Measurements from ENCODE around the gene FARP1.
"Not testable (repeated sequence)": the region's sequence is repeated elsewhere in the genome, so short reads cannot be mapped to it uniquely, and the experiment has no call there.

FARP1 gene

DNA sequence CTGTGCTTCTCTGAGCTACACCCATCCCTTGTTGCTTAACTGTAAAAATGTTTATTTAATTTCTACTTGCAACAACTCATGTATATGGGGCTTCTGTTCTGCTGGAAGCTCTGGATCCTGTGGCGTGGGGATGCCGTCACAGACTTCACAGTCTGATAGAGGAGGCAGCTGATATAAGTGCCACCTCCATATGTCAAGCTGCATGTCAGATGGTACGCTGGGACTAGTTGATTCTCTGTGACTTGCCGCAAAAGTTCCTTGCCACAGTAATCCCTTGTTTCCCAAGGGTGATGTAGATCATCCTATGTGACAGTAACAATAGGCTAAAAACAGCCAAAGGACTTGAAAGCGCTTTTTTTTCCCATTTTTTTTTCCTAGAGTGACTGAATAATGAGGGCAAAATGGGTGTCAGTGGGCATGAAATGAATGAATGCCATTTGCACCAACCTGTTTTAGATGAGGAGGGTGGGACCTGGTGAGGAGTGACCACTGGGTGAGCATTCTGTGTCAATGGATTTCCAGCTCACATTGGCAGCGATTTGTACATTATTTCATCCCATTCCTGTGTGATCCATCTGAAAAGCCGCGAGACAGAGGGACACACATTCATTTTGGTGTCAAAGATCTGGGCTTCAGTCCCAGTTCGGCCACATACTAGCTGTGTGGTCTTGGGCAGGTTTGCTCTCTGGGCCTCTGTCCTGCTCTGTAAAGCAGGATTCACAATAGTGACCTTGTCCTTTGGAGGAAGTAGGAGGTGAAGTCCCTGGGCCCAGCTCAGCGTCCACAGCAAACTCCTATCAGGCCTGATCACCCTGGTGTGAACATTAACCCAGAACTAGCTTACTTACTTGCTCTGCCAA, 123.0 kb downstream of the FARP1 start:
- DNase-seq: no peak

DNA sequence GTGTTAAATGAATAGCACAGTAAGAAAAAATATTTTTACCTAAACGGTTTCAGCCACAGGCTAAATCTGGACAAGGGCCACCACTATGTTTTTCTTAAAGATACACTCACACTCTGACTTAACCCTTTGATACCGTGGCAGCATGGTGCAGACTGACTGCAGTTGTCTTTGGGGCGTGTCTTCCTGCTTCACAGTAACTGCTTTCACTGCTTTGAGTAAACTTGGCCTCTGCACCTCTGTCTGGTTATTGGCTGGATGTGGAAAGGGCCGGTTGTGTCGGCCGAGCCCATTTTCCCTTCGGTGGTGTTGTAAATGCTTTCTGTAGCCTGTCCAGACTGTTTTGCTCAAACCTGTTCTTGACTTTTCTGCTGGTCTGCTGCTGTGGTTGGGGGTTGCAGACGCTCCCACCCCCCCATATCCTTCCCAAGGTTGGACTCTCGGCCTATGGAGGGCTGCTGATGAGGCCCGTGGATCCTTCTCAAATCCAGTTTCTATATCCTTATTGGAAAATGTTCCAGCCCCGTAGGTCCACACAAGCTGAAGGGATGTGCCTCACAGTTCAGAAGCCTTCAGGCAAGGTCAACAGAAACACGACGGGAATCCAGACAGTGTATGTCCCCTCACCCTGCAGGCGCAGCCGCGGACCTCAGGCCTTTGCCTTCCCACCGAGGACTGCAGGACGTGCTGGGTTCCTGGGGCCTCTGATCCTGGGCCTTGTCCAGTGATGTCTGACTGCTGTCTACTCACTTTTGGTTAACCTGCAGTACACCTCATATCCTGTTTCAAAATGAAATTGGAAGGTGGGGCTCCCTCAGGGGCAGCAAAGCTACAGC, 124.4 kb downstream of the FARP1 start:
- no peak for DNase-seq

DNA sequence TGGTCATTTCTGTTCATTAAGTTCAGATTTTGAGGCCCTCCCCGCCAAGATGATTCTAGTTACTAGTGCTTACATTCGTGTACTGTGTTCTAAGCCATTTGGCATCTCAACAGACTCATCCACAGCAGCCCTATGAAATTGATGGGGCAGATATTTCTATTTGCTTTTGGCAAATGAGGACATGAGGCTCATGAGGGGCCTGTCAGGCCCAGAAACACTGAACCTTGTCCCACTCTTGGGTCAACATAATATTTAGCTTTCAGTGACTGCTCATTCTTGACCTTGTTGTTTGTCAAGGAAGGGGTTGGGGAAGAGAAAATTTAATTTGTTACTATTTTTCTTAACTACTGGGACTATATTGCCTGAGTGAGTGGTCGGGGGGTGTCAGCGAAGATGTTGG, 126.5 kb downstream of the FARP1 start:
- no peak for DNase-seq

DNA sequence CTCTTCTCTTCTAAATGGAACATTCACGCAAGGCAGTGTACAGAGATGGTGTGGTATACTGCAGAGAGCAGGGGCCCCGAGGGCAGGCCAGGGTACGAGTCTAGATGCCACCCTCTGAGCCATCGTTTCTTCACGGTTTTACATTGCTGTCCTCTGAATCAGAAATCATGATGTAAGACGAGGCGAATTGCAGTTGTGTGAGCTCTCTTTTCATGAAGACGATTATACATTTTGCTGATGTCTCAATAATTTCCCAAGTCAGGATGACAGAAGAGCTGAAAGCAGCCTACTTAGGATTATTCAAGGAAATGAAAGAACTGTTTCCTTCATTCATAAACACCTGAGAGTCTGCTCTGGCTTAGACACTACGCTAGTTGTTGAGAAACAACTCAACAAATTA, 127.9 kb downstream of the FARP1 start:
- DNase-seq: no peak

DNA sequence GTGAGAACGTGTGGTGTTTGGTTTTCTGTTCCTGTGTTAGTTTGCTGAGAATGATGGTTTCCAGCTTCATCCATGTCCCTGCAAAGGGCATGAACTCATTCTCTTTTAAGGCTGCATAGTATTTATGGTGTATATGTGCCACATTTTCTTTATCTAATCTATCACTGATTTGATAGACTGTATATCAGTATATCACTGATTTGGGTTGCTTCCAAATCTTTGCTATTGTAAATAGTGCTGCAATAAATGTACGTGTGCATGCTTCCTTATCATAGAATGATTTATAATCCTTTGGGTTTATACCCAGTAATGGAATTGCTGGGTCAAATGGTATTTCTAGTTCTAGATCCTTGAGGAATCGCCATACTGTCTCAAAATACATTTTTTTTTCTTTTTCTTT, 128.8 kb downstream of the FARP1 start:
- not testable (repeated sequence) for DNase-seq

DNA sequence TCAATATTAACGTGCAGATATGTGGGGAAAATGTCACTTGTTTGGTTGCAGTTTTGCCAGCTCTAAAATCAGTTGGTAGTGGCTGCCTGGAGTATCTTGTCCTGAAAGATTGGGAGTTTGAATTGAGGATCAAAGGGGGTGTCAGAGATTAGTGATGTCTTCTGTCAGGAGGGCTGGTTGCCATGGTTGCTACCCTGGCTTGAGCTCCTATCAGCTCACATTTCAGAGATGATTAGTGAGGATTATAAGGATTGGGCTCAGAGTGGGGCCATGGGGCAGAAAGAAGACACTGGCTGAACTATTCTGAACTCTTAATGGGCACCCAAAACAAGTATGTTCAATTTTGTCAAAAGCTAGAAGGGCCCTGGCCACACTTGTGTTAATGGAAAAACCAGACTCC, 129.7 kb downstream of the FARP1 start:
- no peak for DNase-seq

DNA sequence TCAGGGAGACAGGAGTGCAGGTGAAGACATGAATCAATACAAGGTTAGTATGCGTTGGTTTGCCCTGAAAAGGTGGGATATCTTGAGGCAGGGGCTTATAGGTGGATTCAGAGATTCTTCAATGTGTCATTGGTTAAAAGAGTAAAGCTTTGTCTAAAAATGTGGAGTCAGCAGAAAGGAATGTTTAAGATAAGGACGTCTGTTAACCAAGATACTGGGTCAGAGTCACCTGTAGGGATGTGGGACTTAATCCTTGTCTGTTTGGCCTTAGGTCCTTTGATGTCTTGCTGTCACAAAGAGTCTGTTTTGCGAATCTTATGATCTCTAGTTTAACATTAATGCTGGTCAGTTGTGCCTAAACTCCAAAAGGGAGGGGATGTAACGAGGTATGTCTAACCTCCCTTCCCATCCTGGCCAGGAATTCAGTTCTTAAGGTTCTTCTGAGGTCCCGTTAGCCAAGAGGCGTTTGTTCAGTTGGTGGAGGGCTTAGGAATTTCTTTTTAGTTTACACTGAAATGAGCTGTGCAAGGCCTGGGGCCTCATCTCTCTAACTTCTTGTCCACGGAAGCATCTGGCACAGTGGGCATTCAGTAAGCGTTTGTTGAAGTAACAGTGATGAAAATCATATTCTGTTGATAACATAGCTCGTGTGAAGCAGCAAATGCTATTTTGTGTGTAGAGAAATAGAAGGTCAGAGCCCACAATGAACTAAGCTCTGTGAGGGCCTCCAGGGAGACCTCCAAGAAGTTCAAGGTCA, 130.4 kb downstream of the FARP1 start:
- no peak for DNase-seq

DNA sequence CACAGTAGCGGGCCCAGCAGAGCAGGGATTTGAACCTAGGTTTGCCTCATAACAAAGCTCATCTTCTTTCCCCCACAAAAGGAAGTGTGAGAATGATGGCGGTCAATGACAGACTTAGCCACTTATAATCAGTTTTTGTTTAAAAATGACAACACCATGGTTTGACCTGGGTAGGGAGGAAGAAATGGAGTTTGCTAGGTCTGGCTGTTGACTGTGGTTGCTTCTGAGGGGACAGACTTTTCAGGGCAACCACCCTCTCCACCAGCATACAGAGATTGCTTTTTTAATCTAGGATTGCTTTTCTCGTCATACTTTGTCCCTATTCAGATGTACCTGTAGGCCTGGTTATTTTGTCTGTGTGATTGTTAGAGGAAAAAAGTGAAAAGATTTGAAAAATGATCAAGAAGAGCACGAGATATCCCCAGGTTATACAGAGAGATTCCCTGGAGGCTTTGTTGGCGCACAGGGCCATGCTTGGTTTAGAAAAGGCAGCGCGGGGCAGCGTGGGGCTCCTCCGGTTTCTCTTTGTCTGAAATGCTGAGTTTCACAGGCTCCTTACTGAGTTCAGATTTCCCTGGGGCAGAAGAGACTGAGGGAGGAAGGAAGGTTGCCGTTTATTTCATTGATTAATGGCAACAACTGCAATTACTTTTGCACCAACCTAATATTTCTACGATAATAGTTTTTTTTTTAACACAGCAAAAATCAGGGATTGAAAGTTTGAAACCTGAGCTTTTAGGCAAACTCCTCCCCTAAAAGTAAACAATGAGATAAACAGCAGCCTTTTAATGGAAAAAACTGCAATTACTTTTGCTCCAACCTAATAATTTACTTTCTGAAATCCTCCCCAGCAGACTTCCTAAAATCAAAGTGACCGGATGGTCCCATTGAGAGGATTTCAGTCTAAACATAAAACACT, 131.2 kb downstream of the FARP1 start:
- DNase-seq: no peak

DNA sequence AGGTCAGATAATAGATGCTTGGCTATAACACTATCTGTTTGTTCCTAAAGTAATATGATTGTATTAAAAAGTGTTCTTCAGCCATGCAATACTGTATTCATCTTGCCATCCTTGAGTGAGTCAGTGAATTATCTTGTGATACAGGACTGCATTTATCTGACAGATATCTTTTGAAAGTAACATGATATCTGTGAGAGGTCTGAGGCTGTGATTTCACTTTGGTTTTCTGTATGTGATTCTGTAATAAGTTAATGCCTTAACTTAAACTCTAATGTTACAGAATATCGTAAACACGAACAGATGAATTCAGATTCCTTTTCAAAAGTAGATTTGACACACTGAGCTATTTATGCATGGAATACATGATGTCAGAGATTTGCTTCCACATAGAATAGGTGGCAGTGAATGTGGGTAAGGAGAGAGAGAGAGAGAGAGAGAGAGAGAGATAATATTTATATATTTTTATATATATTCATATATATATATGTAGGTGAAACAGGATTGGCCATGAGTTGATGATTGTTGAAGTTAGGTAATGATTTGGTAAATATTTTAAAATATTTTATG, 132.1 kb downstream of the FARP1 start:
- DNase-seq: no peak

DNA sequence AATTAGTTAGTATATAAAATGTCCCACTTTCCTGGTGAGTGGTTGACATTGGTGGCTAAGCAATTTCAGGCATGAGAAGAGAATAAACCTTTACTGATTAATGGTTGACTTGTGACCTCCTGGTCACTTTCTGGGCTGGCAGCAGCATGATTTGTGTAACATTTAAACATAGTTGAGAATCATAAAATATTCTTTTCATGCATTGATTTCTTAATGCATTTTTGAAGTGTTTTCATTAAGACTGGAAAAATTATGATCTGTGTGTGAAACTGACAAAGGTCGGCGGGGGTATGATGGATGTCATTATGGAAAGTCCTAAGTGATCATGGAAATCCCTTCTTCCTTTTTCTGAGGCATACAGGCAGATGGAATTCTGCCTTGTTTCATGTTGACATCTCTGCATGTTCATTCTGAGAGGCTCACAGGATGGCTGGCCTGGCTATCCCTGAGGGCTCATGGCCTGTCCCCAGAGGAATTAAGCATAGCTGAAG, 132.8 kb downstream of the FARP1 start:
- no peak for DNase-seq

DNA sequence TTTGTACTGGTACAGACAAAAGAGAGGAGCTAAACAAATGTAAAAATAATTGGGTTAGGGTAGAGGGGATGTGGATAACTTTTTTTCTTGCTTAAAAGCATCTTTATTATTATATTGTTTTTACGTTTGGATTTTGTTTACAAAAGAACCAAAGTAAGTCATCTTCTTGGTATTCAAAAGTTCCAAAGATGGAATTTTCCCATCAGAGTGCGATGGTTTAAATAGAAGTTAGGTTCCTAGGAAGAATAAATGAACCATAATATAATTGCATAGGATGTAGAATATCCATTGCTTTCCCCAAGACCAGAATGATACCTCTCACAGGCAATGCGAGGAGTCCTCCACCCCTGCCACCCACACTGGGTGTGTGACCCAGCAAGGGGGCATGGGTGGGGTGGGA, 133.6 kb downstream of the FARP1 start:
- no peak for DNase-seq

DNA sequence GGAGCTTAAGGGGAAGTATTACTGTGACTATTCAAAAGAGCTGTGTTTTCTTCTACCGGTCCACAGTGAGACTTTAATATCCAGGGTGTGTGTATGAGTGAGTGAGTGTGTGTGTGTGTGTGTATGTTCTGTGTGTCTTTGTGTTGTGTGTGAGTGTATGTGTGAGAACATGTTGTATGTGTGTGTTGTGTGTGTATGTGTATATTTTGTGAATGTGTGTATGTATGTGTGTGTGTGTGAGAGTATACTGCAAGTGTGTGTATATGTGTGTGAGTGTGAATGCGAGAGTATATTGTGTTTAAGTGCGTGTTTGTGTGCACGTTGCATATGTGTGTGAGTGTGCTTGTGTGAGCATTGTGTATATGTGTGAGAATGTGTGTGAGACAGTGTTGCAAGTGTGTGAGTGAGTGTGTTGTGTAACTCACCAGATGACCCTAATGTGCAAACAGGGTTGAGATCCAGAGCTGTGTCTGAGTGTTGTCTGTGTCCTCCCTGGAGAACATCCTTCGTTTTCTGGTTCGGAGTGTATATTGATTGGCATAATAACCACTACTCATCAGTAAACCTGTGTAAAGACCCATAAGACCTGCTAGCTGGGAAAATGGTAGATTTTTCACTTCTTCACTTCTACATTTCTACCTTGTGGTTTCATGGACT, 135.3 kb downstream of the FARP1 start:
- DNase-seq: peak in 1 of 2 experiments; percentile 6

DNA sequence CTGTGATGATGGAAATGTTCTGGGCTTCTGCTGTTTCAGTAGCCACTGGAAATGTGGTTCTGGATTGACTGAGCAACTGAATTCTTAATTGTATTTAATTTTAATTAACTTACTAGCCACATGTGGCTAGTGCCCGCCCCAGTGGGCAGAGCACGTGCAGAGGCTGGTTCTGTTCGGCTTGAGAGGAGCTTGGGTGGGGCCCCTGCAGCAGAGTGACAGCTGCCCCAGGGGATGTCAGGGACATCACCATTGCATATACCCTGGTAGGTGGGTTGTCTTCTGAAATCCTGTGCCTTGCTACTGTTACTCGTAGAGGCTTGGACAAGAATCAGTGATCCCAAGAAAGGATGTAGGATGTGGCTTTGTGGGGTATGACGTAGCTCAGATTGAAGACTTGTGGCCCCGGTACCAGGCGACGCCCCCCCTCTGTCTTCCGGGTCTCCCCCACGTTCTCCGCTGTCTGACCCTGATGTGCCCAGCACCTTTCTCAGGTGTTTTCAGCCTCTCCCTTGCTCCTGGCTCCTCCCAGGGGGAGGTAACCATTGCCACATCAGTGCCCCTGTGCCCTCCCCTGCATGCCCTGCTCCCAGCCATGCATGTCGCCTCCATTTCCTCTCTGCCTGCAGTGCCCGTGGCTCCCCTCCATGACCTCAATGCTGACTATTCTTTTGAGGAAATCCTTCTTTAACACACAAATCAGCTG, 136.7 kb downstream of the FARP1 start:
- DNase-seq: no peak

DNA sequence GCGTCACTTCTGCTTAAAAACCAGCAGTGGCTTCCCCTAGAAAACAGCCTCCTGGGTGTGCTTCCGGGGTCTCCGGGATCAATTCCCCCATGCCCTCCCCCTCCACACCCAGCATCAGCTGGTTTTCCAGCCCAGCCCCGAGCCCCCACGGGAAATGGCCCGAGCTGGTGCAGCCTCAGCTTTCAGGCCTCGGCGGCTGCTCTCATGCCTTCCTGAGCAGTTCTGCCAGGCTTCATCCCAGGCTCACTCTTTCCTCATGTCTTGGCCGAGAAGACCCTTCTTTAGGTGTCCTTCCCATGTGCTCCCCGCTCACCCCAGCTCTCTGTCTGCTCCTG, 137.2 kb downstream of the FARP1 start:
- DNase-seq: no peak

DNA sequence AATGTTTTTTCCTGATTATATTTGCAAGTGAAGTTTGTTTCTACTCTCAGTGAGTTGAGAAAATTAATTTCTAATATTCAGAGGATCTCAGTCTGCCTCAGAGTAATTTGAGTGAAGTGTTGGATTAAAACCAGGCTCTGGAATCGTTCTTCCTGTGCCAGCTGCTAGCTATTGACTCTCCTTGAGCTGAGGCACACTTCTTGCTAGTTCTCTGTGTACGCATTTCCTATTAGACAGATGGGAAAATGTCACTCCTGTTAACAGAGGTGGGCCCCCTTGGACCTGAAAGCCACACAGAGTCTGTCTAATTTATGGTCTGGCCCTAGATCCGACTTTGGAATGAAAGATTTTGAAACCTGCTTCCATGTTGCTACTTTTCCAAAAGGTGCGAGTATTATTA, 141.8 kb downstream of the FARP1 start:
- DNase-seq: no peak

DNA sequence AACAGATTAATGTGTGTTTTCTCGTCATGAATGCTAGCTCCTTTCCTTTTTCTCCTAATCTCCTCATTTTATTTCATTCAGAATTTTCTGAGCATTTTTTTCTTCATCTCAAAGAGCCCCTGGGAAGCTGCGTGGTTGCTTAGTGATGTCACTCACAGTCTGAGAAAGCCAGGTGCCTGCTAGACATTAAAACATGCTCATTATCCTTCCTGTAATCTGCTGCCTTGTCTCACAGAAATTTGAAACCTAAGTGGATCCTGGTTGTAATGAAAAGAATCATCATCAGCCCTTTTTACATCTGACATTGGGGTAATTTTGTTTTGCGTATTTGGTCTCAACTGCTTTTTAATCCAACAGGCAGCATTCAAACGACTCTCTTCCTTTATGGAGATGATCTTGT, 142.4 kb downstream of the FARP1 start:
- no peak for DNase-seq

DNA sequence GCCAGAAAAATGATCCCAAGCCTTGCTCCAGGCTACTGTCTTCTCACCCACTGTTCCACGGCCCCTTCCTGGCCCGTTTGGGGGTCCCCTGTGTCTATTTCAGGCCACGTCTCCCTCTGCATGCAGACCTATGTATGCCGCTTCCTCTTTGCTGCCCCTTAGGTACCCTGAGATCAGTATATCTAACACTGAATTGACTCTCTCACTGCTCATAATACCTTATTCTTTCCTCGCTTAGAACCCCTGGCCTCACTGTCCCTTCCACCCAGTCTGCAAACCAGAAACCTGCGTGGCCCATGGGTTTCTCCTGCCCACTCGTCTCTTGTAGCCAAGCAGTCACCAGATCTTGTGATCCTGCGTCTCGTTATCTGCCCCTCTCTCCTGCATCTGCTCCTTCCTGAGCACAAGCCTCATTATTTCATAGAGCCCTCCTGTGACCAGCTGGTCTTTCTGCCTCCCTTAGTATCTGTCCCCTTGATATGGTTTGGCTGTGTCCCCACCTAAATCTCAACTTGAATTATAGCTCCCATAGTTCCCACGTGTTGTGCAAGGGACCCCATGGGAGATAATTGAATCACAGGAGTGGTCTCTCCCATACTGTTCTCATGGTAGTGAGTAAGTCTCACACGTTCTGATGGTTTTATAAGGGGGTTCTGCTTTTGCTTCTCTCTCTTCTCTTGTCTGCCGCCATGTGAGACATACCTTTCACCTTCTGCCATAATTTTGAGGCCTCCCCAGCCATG, 143.1 kb downstream of the FARP1 start:
- no peak for DNase-seq

DNA sequence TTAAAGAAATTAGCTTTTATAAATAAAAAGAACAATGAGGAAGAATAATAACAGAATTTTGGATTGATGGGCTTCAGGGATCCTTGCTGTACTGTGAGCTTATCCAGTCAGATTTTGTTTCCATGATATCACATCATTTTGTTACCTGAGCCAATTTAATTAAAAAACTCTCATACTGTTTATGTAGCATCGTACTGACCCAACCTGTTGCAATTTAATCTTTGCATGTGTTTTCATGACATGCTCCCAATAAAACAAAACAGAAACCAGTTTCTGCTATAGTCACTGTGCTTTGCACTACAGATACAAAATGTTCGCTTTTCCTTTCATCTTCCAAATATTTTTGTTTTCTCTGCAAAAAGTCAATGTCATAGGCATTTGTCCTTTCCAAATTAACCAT, 143.9 kb downstream of the FARP1 start:
- DNase-seq: no peak

DNA sequence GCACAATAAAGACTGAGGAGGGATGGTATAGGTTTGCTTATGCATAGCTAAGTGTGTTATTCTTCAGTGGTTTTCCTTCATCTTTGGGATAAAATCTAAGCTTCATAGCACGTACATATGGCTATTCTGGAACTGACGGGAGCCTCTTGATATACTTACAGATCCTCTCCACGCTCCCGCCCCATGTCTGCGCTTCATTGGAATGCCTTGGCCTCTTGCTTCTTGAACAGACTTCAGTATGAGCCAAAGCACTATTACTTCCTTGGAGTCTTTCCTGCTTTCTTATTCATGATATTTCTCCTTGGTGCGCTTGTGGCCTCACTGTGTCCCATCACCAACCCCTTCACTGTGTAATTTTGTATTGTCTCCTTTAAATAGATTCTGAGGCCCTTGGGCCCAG, 145.3 kb downstream of the FARP1 start:
- DNase-seq: no peak

DNA sequence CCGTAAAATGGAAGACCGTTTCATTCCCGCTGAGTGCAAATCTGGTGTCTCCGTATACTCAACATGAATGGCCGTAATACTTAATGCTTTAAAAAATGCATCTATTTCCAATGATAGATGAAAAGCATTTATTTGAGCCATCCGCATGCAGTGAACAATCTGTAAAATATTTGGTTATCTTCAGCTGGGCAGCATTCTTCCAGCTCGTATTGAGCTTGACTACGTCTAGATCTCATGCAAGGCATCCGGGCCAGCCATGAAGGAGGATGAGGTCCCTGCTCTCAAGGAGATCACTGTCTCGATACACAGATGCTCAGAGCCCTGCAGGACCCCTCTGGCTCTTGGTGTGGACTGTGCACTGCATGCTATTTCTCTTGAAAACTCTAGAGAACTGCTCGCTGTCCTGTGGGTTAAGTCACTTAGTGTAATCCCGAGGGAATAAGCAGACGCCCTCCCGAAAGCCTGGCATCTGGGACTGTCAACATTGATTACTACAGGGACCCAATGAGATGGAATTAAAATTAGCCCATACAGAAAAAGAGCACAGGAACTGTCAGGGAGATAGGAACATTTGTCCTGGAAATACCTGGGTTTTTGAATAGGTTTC, 146.5 kb downstream of the FARP1 start:
- no peak for DNase-seq

Data from SW 1271 (cell line).